Mammary epithelial cell (primary cell): ENCODE data around the gene MTHFD2L.

ENCODE experiments used
- EZH2 ChIP-seq: IDR thresholded peaks from 2 replicates; pipeline ENCODE4 v1.6.1; 2012; ENCODE audit warnings: low read length, inconsistent platforms, borderline replicate concordance
- TF ChIP-seq, protein P1 (sequence below), 2 donors: IDR thresholded peaks in 1 of 2; conservative IDR thresholded peaks in 1 of 2; 2 replicates each; pipeline ENCODE4 v1.5.1; 2011 to 2012; ENCODE audit warnings: inconsistent platforms in 2 of 2, low read length in 2 of 2, mild to moderate bottlenecking in 2 of 2, control low read depth in 1 of 2, low read depth in 1 of 2; ENCODE audit not compliant: insufficient read depth in 1 of 2; ENCODE audit errors: extremely low read depth in 1 of 2

DNA sequence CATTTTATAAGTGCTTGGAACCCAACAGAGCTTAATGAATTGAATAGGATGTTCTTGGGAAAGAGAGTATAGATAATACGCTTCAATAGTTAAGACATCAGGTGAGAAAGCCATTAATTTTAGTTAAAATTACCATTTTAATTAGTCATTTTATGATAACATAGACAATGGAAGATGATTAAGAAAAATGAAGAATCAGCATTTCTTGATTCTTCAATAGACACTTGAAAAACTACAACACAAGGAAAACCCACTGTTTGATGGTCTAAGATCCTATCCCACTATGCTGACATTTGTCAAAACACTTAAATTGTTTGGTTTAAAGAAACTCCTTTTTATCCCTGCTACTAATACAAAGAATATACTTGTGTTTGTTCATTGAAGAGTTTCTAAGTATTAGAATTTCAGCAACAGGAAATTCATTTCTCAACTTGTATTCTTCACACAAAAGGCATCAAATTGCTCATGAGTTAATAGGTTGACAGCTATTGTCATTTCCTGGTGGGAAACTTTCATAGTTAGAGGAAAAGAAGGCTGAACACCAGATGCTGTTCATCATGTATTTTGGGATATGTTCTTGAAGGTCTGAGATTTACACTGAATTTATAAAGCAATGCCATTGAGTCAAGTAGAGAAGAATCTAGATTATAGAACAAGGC lies 49.3 kb upstream of the MTHFD2L start:
- TF ChIP-seq, protein P1, sequence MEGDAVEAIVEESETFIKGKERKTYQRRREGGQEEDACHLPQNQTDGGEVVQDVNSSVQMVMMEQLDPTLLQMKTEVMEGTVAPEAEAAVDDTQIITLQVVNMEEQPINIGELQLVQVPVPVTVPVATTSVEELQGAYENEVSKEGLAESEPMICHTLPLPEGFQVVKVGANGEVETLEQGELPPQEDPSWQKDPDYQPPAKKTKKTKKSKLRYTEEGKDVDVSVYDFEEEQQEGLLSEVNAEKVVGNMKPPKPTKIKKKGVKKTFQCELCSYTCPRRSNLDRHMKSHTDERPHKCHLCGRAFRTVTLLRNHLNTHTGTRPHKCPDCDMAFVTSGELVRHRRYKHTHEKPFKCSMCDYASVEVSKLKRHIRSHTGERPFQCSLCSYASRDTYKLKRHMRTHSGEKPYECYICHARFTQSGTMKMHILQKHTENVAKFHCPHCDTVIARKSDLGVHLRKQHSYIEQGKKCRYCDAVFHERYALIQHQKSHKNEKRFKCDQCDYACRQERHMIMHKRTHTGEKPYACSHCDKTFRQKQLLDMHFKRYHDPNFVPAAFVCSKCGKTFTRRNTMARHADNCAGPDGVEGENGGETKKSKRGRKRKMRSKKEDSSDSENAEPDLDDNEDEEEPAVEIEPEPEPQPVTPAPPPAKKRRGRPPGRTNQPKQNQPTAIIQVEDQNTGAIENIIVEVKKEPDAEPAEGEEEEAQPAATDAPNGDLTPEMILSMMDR (conservative IDR thresholded peaks at IDR 0.05 in 1 of 2, IDR thresholded peaks at IDR 0.05 in 1 of 2; ENCODE audit: extremely low read depth in 1 of 2, insufficient read depth in 1 of 2, low read depth in 1 of 2, low read length in 2 of 2) = no peak
- no peak for TF ChIP-seq EZH2
